ENCODE results near the gene SIPA1L2. TPM values are rescaled to one million over a fixed set of nuclear protein-coding genes. Genes with fewer than 3 reads are reported as not detected.

SIPA1L2 gene
- total and polyA plus RNA-seq, 2 of the 4 experiments (the other 2 are of a cell fraction): 7.1 to 13.4 TPM

- TF ChIP-seq MXI1 (IDR thresholded peaks at IDR 0.05; ENCODE audit: borderline replicate concordance, low read depth, low read length): no peak
- TF ChIP-seq USF2 (IDR thresholded peaks at IDR 0.05; ENCODE audit: low read depth, low read length): no peak
- no peak for TF ChIP-seq MAZ (IDR thresholded peaks at IDR 0.05; ENCODE audit: borderline replicate concordance, low read depth, low read length)
- TF ChIP-seq NFE2L2 (IDR thresholded peaks at IDR 0.05; ENCODE audit: low read depth, low read length): no peak
- TF ChIP-seq MAFK (IDR thresholded peaks at IDR 0.05; ENCODE audit: low read depth, low read length): no peak
- H3K14ac ChIP-seq (replicated peaks; ENCODE audit: low read depth, low read length): no peak overlapping the region
- H3K9me3 ChIP-seq (ENCODE audit: control insufficient read depth, insufficient read depth, low read length): no peaks in the 10 kb centered on the region; the same call in 1 of the 2 replicates
- no peak overlapping the region for H3K18ac ChIP-seq (ENCODE audit: low read depth, low read length)
- no peaks in the 10 kb centered on the region for H3K36me3 ChIP-seq (ENCODE audit: control insufficient read depth, insufficient read depth, low read length)
- no peak overlapping the region for H3K9ac ChIP-seq (ENCODE audit: low read depth, low read length)
- no peak overlapping the region for H3K23ac ChIP-seq (ENCODE audit: low read depth, low read length)
- H3K56ac ChIP-seq (ENCODE audit: extremely low read depth, insufficient read depth, low read length): no peak overlapping the region
- no peak overlapping the region for H3K27ac ChIP-seq (ENCODE audit: insufficient read depth, low read length)
- no peak overlapping the region for H3K4me2 ChIP-seq (ENCODE audit: low read depth, low read length)
- no peak overlapping the region for H2BK5ac ChIP-seq (ENCODE audit: low read depth, low read length, poor library complexity, severe bottlenecking)
- POLR2A ChIA-PET (ENCODE audit: unreplicated experiment): no interaction called here
- in situ Hi-C loops (cut with MboI; ENCODE audit: low sequenced_read_pairs) (no loop called here), dilution Hi-C loops (cut with HindIII; ENCODE audit: low sequenced_read_pairs, unreplicated experiment) (no loop called here), intact Hi-C loops (cut with micrococcal nuclease) (no loop called here)
- H2BK15ac ChIP-seq (ENCODE audit: low read depth, low read length): no peak overlapping the region
- no peak overlapping the region for H2AFZ ChIP-seq (replicated peaks; ENCODE audit: low read length, poor library complexity)
- no peak overlapping the region for H4K5ac ChIP-seq (ENCODE audit: low read depth, low read length)
- no peak overlapping the region for H4K91ac ChIP-seq (ENCODE audit: insufficient read depth, low read depth, low read length)
- H3K79me1 ChIP-seq (ENCODE audit: low read depth in 1 of 2, low read length in 2 of 2): no peaks in the 10 kb centered on the region
- peaks cover 3% of the 10 kb centered on the region; the same call in 1 of the 2 replicates for H3K4me1 ChIP-seq (ENCODE audit: control insufficient read depth, insufficient read depth, low read length)
- DNase-seq (no peak), ATAC-seq (ENCODE audit: low read depth) (no peak)
- no peak overlapping the region for H2BK120ac ChIP-seq (ENCODE audit: low read depth, low read length)
- H2AK9ac ChIP-seq (replicated peaks; ENCODE audit: low read depth, low read length, poor library complexity): no peak overlapping the region
- H3K4me3 ChIP-seq (ENCODE audit: insufficient read depth, low read depth, low read length): no peak overlapping the region
- CTCF ChIA-PET: no interaction called here
- H3K27me3 ChIP-seq (ENCODE audit: control insufficient read depth, insufficient read depth, low read length): no peaks in the 10 kb centered on the region; the same call in 1 of the 2 replicates
- no peaks in the 10 kb centered on the region for H3K9me1 ChIP-seq (ENCODE audit: insufficient read depth, low read length)
- no peak overlapping the region for H2AK5ac ChIP-seq (ENCODE audit: low read depth, low read length)
- H4K8ac ChIP-seq (ENCODE audit: low read depth in 2 of 2, low read length in 2 of 2): no peak overlapping the region
- H4K20me1 ChIP-seq (ENCODE audit: insufficient read depth, low read length): no peaks in the 10 kb centered on the region
- WGBS, 2 experiments (ENCODE audit: extremely low coverage in 2 of 2, insufficient read length in 1 of 2): no CpG with 5 or more reads among the region's 2 CpGs
- no peak overlapping the region for H2BK20ac ChIP-seq (ENCODE audit: low read depth, low read length)
- H3K4ac ChIP-seq (ENCODE audit: low read depth, low read length): no peak overlapping the region
- no TSS peak for BruUV-seq (replicated peaks)
These were observed 46.4 kb upstream of the SIPA1L2 start for GRCh38 chr1:232676307-232676706.

All from IMR-90 (cell line).